ENCODE measurements around the gene N4BP2L2. TPM values are rescaled to one million over a fixed set of nuclear protein-coding genes. Genes with fewer than 3 reads are reported as not detected.

Gene N4BP2L2
- total RNA-seq, 2 experiments from 2014 or later: 171 TPM

GRCh38 chr13:32407854-32408253 is 130.7 kb downstream of the N4BP2L2 start:
- CTCF ChIA-PET: no interaction called here
- peaks cover 38% of the 10 kb centered on the region for H3K4me1 Mint-ChIP-seq (ENCODE audit: low read depth)
- no peaks in the 10 kb centered on the region for H3K9me3 Mint-ChIP-seq
- no peaks in the 10 kb centered on the region for H3K27me3 ChIP-seq (ENCODE audit: control insufficient read depth in 1 of 2, insufficient read depth in 2 of 2, low read length in 2 of 2)
- intact Hi-C loops (cut with DNase I, micrococcal nuclease): no loop called here
- TF ChIP-seq, protein P1, sequence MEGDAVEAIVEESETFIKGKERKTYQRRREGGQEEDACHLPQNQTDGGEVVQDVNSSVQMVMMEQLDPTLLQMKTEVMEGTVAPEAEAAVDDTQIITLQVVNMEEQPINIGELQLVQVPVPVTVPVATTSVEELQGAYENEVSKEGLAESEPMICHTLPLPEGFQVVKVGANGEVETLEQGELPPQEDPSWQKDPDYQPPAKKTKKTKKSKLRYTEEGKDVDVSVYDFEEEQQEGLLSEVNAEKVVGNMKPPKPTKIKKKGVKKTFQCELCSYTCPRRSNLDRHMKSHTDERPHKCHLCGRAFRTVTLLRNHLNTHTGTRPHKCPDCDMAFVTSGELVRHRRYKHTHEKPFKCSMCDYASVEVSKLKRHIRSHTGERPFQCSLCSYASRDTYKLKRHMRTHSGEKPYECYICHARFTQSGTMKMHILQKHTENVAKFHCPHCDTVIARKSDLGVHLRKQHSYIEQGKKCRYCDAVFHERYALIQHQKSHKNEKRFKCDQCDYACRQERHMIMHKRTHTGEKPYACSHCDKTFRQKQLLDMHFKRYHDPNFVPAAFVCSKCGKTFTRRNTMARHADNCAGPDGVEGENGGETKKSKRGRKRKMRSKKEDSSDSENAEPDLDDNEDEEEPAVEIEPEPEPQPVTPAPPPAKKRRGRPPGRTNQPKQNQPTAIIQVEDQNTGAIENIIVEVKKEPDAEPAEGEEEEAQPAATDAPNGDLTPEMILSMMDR (IDR thresholded peaks at IDR 0.05): no peak
- H3K27ac Mint-ChIP-seq: no peak overlapping the region
- no peaks in the 10 kb centered on the region for H3K27me3 Mint-ChIP-seq
- H3K4me3 Mint-ChIP-seq: no peak overlapping the region
- no peak overlapping the region for H3K27ac ChIP-seq (ENCODE audit: low read depth in 1 of 2, low read length in 2 of 2)
- H3K4me1 ChIP-seq (ENCODE audit: insufficient read depth, low read length): peaks cover 2% of the 10 kb centered on the region
- H3K36me3 Mint-ChIP-seq (ENCODE audit: low read depth): peaks cover 73% of the 10 kb centered on the region
- no peak for DNase-seq
- H3K4me3 ChIP-seq (ENCODE audit: low read length): no peak overlapping the region
- peaks cover 48% of the 10 kb centered on the region for H3K36me3 ChIP-seq (ENCODE audit: insufficient read depth, low read length)
- POLR2A ChIA-PET: interaction anchor here (0.7 to 1.7 kb wide), 4 partner anchors 9 to 22 kb away, joined by 3 to 5 read pairs (median 4); partner anchors contain the start of gene N4BP2L1
- H3K9me3 ChIP-seq (ENCODE audit: control insufficient read depth in 1 of 2, insufficient read depth in 1 of 2, low read length in 2 of 2): no peaks in the 10 kb centered on the region
- ATAC-seq (ENCODE audit: poor library complexity): no peak

DNA sequence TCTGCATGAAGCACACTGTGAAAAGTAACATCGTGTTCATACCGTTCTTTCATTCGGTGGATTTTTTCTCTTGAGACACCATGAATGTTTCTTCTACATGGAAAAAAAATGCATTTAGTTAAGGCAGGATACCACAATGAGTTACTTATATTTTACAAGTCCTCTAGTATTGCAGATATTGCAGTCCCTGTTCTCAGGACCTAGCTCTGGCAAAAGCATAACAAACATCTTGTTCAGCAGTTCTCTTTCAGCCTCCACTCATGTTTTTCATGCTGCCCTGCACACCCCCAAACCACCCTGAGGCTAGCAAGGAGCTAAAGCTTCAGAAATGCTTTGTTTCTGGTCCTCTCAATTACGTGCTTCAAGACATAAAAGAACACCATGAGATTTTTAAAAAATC is 135.5 kb downstream of the N4BP2L2 start:
- POLR2A ChIA-PET: no interaction called here
- TF ChIP-seq, protein P1 (IDR thresholded peaks at IDR 0.05): no peak
- H3K27ac Mint-ChIP-seq: no peak overlapping the region

DNA sequence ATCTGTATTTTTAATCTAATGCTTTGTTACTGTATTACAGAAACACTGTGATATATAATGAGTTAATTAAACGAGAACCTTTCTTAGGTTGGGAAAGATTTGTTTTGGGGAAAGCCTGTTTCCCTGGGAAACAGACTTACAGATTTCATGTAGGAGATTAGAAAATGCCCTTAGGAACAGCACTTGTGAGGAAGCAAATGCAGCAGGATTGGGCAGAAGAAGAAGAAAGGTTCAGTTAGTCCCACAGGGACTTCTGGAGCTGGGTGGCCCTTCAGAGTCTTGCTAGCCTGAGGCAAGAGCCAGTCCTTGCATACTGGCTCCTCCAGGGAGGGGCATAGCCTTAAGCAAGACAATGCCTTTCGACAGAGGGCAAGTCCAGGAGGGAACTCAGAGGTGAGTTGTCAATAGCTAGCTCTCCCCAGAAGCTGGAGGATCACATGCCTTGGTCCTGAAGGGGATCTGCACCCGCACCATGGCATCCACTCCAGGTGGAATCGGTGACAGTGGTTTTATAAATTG is 147.4 kb downstream of the N4BP2L2 start:
- POLR2A ChIA-PET: interaction anchor here (2.0 kb wide), 1 partner anchor 36 kb away, joined by 6 read pairs; no protein-coding TSS in a partner anchor
- Histone ChIP-seq H3K9me3 (ENCODE audit: control insufficient read depth in 1 of 2, insufficient read depth in 1 of 2, low read length in 2 of 2) (no peaks in the 10 kb centered on the region), H3K36me3 (ENCODE audit: insufficient read depth, low read length) (no peaks in the 10 kb centered on the region), H3K4me1 (ENCODE audit: insufficient read depth, low read length) (no peaks in the 10 kb centered on the region), H3K4me3 (ENCODE audit: low read length) (no peak overlapping the region), H3K27me3 (ENCODE audit: control insufficient read depth in 1 of 2, insufficient read depth in 2 of 2, low read length in 2 of 2) (no peaks in the 10 kb centered on the region), H3K27ac (ENCODE audit: low read depth in 1 of 2, low read length in 2 of 2) (no peak overlapping the region)
- no peaks in the 10 kb centered on the region for H3K36me3 Mint-ChIP-seq (ENCODE audit: low read depth)
- TF ChIP-seq, protein P1 (IDR thresholded peaks at IDR 0.05): no peak
- ATAC-seq (ENCODE audit: poor library complexity) (no peak), DNase-seq (no peak)
- intact Hi-C loops (cut with DNase I, micrococcal nuclease): no loop called here
- no peak overlapping the region for H3K27ac Mint-ChIP-seq
- no peaks in the 10 kb centered on the region for H3K9me3 Mint-ChIP-seq
- CTCF ChIA-PET: interaction anchor here (1.3 kb wide), 1 partner anchor 51 kb away, joined by 3 read pairs; no protein-coding TSS in a partner anchor
- H3K4me1 Mint-ChIP-seq (ENCODE audit: low read depth): peaks cover 8% of the 10 kb centered on the region
- H3K4me3 Mint-ChIP-seq: no peak overlapping the region
- no peaks in the 10 kb centered on the region for H3K27me3 Mint-ChIP-seq

More for the DNA sequence above, 135.5 kb downstream of the N4BP2L2 start:
- intact Hi-C loops (cut with DNase I, micrococcal nuclease): no loop called here
- CTCF ChIA-PET: no interaction called here
- H3K9me3 ChIP-seq (ENCODE audit: control insufficient read depth in 1 of 2, insufficient read depth in 1 of 2, low read length in 2 of 2): no peaks in the 10 kb centered on the region
- H3K27me3 ChIP-seq (ENCODE audit: control insufficient read depth in 1 of 2, insufficient read depth in 2 of 2, low read length in 2 of 2): no peaks in the 10 kb centered on the region
- H3K36me3 ChIP-seq (ENCODE audit: insufficient read depth, low read length): peaks cover 54% of the 10 kb centered on the region
- H3K4me3 ChIP-seq (ENCODE audit: low read length): no peak overlapping the region
- no peak for DNase-seq
- no peak for ATAC-seq (ENCODE audit: poor library complexity)
- Mint-ChIP-seq H3K27me3 (no peaks in the 10 kb centered on the region), H3K4me1 (ENCODE audit: low read depth) (peaks cover 2% of the 10 kb centered on the region), H3K9me3 (no peaks in the 10 kb centered on the region), H3K4me3 (no peak overlapping the region), H3K36me3 (ENCODE audit: low read depth) (peaks cover 74% of the 10 kb centered on the region)
- H3K27ac ChIP-seq (ENCODE audit: low read depth in 1 of 2, low read length in 2 of 2): no peak overlapping the region
- no peaks in the 10 kb centered on the region for H3K4me1 ChIP-seq (ENCODE audit: insufficient read depth, low read length)
